ENCODE measurements around the gene NCKAP5L. TPM values are rescaled to one million over a fixed set of nuclear protein-coding genes. Genes with fewer than 3 reads are reported as not detected.

The NCKAP5L gene
- total and polyA plus RNA-seq, 4 donors: 13.4 to 35.5 (median 24.8) TPM

GRCh38 chr12:49818241-49818895 lies 9.8 kb downstream of the NCKAP5L start:
- DNase-seq (ENCODE audit: low read depth in 4 of 6, low spot score in 6 of 6): no peak
- H3K9me3 ChIP-seq (ENCODE audit: control insufficient read depth, insufficient read depth, low read length): no peaks in the 10 kb centered on the region
- H3K36me3 ChIP-seq (ENCODE audit: control insufficient read depth, insufficient read depth, low read length): peaks cover 16% of the 10 kb centered on the region
- H3K4me3 ChIP-seq (ENCODE audit: low read depth, low read length): no peak overlapping the region
- H3K27ac ChIP-seq (ENCODE audit: low read depth, low read length): no peak overlapping the region
- WGBS (ENCODE audit: insufficient coverage): 92% methylated on average over 3 of the region's 7 CpGs
- H3K27me3 ChIP-seq (ENCODE audit: control insufficient read depth, insufficient read depth, low read length): no peaks in the 10 kb centered on the region
- H3K4me1 ChIP-seq (ENCODE audit: control insufficient read depth, insufficient read depth, low read length): peaks cover 9% of the 10 kb centered on the region

GRCh38 chr12:49813131-49813530 lies 15.1 kb downstream of the NCKAP5L start:
- no peak for DNase-seq (ENCODE audit: low read depth in 4 of 6, low spot score in 6 of 6)
- no CpG with 5 or more reads among the region's 1 CpG for WGBS (ENCODE audit: insufficient coverage)
- H3K27ac ChIP-seq (ENCODE audit: low read depth, low read length): no peak overlapping the region
- H3K36me3 ChIP-seq (ENCODE audit: control insufficient read depth, insufficient read depth, low read length): peaks cover 10% of the 10 kb centered on the region
- peaks cover 31% of the 10 kb centered on the region for H3K4me1 ChIP-seq (ENCODE audit: control insufficient read depth, insufficient read depth, low read length)
- no peaks in the 10 kb centered on the region for H3K27me3 ChIP-seq (ENCODE audit: control insufficient read depth, insufficient read depth, low read length)
- no peaks in the 10 kb centered on the region for H3K9me3 ChIP-seq (ENCODE audit: control insufficient read depth, insufficient read depth, low read length)
- no peak overlapping the region for H3K4me3 ChIP-seq (ENCODE audit: low read depth, low read length)

GRCh38 chr12:49811961-49812401 lies 16.2 kb downstream of the NCKAP5L start:
- H3K27ac ChIP-seq (ENCODE audit: low read depth, low read length): no peak overlapping the region
- H3K36me3 ChIP-seq (ENCODE audit: control insufficient read depth, insufficient read depth, low read length): peaks cover 15% of the 10 kb centered on the region
- H3K4me1 ChIP-seq (ENCODE audit: control insufficient read depth, insufficient read depth, low read length): peaks cover 38% of the 10 kb centered on the region
- no peak for DNase-seq (ENCODE audit: low read depth in 4 of 6, low spot score in 6 of 6)
- H3K27me3 ChIP-seq (ENCODE audit: control insufficient read depth, insufficient read depth, low read length): no peaks in the 10 kb centered on the region
- WGBS (ENCODE audit: insufficient coverage): 86% methylated on average over 4 of the region's 4 CpGs
- no peak overlapping the region for H3K4me3 ChIP-seq (ENCODE audit: low read depth, low read length)
- no peaks in the 10 kb centered on the region for H3K9me3 ChIP-seq (ENCODE audit: control insufficient read depth, insufficient read depth, low read length)

GRCh38 chr12:49811136-49811535 lies 17.1 kb downstream of the NCKAP5L start:
- Histone ChIP-seq H3K27me3 (ENCODE audit: control insufficient read depth, insufficient read depth, low read length) (no peaks in the 10 kb centered on the region), H3K36me3 (ENCODE audit: control insufficient read depth, insufficient read depth, low read length) (peaks cover 19% of the 10 kb centered on the region), H3K9me3 (ENCODE audit: control insufficient read depth, insufficient read depth, low read length) (no peaks in the 10 kb centered on the region), H3K27ac (ENCODE audit: low read depth, low read length) (no peak overlapping the region), H3K4me3 (ENCODE audit: low read depth, low read length) (no peak overlapping the region), H3K4me1 (ENCODE audit: control insufficient read depth, insufficient read depth, low read length) (peaks cover 38% of the 10 kb centered on the region)
- no peak for DNase-seq (ENCODE audit: low read depth in 4 of 6, low spot score in 6 of 6)
- 95% methylated on average over 2 of the region's 5 CpGs for WGBS (ENCODE audit: insufficient coverage)

- Histone ChIP-seq H3K27me3 (ENCODE audit: control insufficient read depth, insufficient read depth, low read length) (no peaks in the 10 kb centered on the region), H3K36me3 (ENCODE audit: control insufficient read depth, insufficient read depth, low read length) (peaks cover 26% of the 10 kb centered on the region), H3K4me1 (ENCODE audit: control insufficient read depth, insufficient read depth, low read length) (peaks cover 38% of the 10 kb centered on the region), H3K4me3 (ENCODE audit: low read depth, low read length) (no peak overlapping the region), H3K9me3 (ENCODE audit: control insufficient read depth, insufficient read depth, low read length) (no peaks in the 10 kb centered on the region), H3K27ac (ENCODE audit: low read depth, low read length) (peak overlapping the region; percentile 89)
- peak in 2 of 6 donors; percentile 14 to 26 for DNase-seq (ENCODE audit: low read depth in 4 of 6, low spot score in 6 of 6)
- 21% methylated on average over 4 of the region's 9 CpGs for WGBS (ENCODE audit: insufficient coverage)
These were observed 18.3 kb downstream of the NCKAP5L start for GRCh38 chr12:49809906-49810389.

- peak in 3 of 6 donors; percentile 12 to 60 (median 47) for DNase-seq (ENCODE audit: low read depth in 4 of 6, low spot score in 6 of 6)
- WGBS (ENCODE audit: insufficient coverage): no CpG with 5 or more reads among the region's 4 CpGs
These were observed 18.8 kb downstream of the NCKAP5L start for GRCh38 chr12:49809381-49809905.

GRCh38 chr12:49808686-49809380 lies 19.4 kb downstream of the NCKAP5L start:
- H3K4me3 ChIP-seq (ENCODE audit: low read depth, low read length): no peak overlapping the region
- peaks cover 34% of the 10 kb centered on the region for H3K36me3 ChIP-seq (ENCODE audit: control insufficient read depth, insufficient read depth, low read length)
- H3K9me3 ChIP-seq (ENCODE audit: control insufficient read depth, insufficient read depth, low read length): no peaks in the 10 kb centered on the region
- H3K27me3 ChIP-seq (ENCODE audit: control insufficient read depth, insufficient read depth, low read length): no peaks in the 10 kb centered on the region
- peak overlapping the region; percentile 89 for H3K27ac ChIP-seq (ENCODE audit: low read depth, low read length)
- H3K4me1 ChIP-seq (ENCODE audit: control insufficient read depth, insufficient read depth, low read length): peaks cover 38% of the 10 kb centered on the region
- peak in 2 of 6 donors; percentile 18 to 59 for DNase-seq (ENCODE audit: low read depth in 4 of 6, low spot score in 6 of 6)
- WGBS (ENCODE audit: insufficient coverage): 26% methylated on average over 11 of the region's 14 CpGs

More at GRCh38 chr12:49809381-49809905, 18.8 kb downstream of the NCKAP5L start:
- no peaks in the 10 kb centered on the region for H3K9me3 ChIP-seq (ENCODE audit: control insufficient read depth, insufficient read depth, low read length)
- no peak overlapping the region for H3K4me3 ChIP-seq (ENCODE audit: low read depth, low read length)
- peaks cover 30% of the 10 kb centered on the region for H3K36me3 ChIP-seq (ENCODE audit: control insufficient read depth, insufficient read depth, low read length)
- no peaks in the 10 kb centered on the region for H3K27me3 ChIP-seq (ENCODE audit: control insufficient read depth, insufficient read depth, low read length)
- H3K4me1 ChIP-seq (ENCODE audit: control insufficient read depth, insufficient read depth, low read length): peaks cover 38% of the 10 kb centered on the region
- H3K27ac ChIP-seq (ENCODE audit: low read depth, low read length): peak overlapping the region; percentile 89

- H3K4me3 ChIP-seq (ENCODE audit: low read depth, low read length): no peak overlapping the region
- H3K27me3 ChIP-seq (ENCODE audit: control insufficient read depth, insufficient read depth, low read length): no peaks in the 10 kb centered on the region
- peaks cover 41% of the 10 kb centered on the region for H3K36me3 ChIP-seq (ENCODE audit: control insufficient read depth, insufficient read depth, low read length)
- 62% methylated on average over 8 of the region's 12 CpGs for WGBS (ENCODE audit: insufficient coverage)
- H3K27ac ChIP-seq (ENCODE audit: low read depth, low read length): peak overlapping the region; percentile 89
- H3K9me3 ChIP-seq (ENCODE audit: control insufficient read depth, insufficient read depth, low read length): no peaks in the 10 kb centered on the region
- no peak for DNase-seq (ENCODE audit: low read depth in 4 of 6, low spot score in 6 of 6)
- peaks cover 38% of the 10 kb centered on the region for H3K4me1 ChIP-seq (ENCODE audit: control insufficient read depth, insufficient read depth, low read length)
These were observed 20.1 kb downstream of the NCKAP5L start for GRCh38 chr12:49807991-49808580.

- Histone ChIP-seq H3K4me1 (ENCODE audit: control insufficient read depth, insufficient read depth, low read length) (peaks cover 38% of the 10 kb centered on the region), H3K27me3 (ENCODE audit: control insufficient read depth, insufficient read depth, low read length) (no peaks in the 10 kb centered on the region), H3K27ac (ENCODE audit: low read depth, low read length) (no peak overlapping the region), H3K4me3 (ENCODE audit: low read depth, low read length) (no peak overlapping the region), H3K36me3 (ENCODE audit: control insufficient read depth, insufficient read depth, low read length) (peaks cover 53% of the 10 kb centered on the region), H3K9me3 (ENCODE audit: control insufficient read depth, insufficient read depth, low read length) (no peaks in the 10 kb centered on the region)
- no peak for DNase-seq (ENCODE audit: low read depth in 4 of 6, low spot score in 6 of 6)
- WGBS (ENCODE audit: insufficient coverage): no CpG with 5 or more reads among the region's 7 CpGs
These were observed 21.3 kb downstream of the NCKAP5L start for GRCh38 chr12:49806877-49807276.
